GM19099 (cell line): Measurements from ENCODE around the gene RASAL2.

Source experiments
- POLR2A ChIP-seq: IDR thresholded peaks from 3 replicates; pipeline ENCODE4 v1.6.1; 2011; ENCODE audit warnings: low read depth; ENCODE audit not compliant: insufficient read length; ENCODE audit errors: extremely low read depth

RASAL2 gene

GRCh38 chr1:178323067-178323466 lies 229.2 kb downstream of the RASAL2 start:
- TF ChIP-seq POLR2A = no peak

- no peak for TF ChIP-seq POLR2A
These were observed 230.1 kb downstream of the RASAL2 start for GRCh38 chr1:178324003-178324402.

GRCh38 chr1:178328728-178329127 lies 234.8 kb downstream of the RASAL2 start:
- no peak for TF ChIP-seq POLR2A

- TF ChIP-seq POLR2A = no peak
These were observed 236.2 kb downstream of the RASAL2 start for GRCh38 chr1:178330153-178330552.

- no peak for TF ChIP-seq POLR2A
These were observed 237.1 kb downstream of the RASAL2 start for GRCh38 chr1:178330848-178331497.

GRCh38 chr1:178335426-178335825 lies 241.5 kb downstream of the RASAL2 start:
- no peak for TF ChIP-seq POLR2A

GRCh38 chr1:178337091-178337706 lies 243.3 kb downstream of the RASAL2 start:
- no peak for TF ChIP-seq POLR2A

- TF ChIP-seq POLR2A = no peak
These were observed 245.9 kb downstream of the RASAL2 start for GRCh38 chr1:178339834-178340233.

GRCh38 chr1:178341261-178341956 lies 247.5 kb downstream of the RASAL2 start:
- no peak for TF ChIP-seq POLR2A

- TF ChIP-seq POLR2A = no peak
These were observed 248.8 kb downstream of the RASAL2 start for GRCh38 chr1:178342745-178343144.

GRCh38 chr1:178344513-178345091 lies 250.7 kb downstream of the RASAL2 start:
- TF ChIP-seq POLR2A = no peak

- no peak for TF ChIP-seq POLR2A
These were observed 251.3 kb downstream of the RASAL2 start for GRCh38 chr1:178345238-178345637.

GRCh38 chr1:178345807-178346206 lies 251.9 kb downstream of the RASAL2 start:
- no peak for TF ChIP-seq POLR2A

- TF ChIP-seq POLR2A = no peak
These were observed 255.9 kb downstream of the RASAL2 start for GRCh38 chr1:178349801-178350200.

GRCh38 chr1:178352790-178353416 lies 259.0 kb downstream of the RASAL2 start:
- TF ChIP-seq POLR2A = no peak
